HTR-8/SVneo (cell line): Measurements from ENCODE around the gene SLC44A2.

Source experiments
- DNase-seq: peaks from one replicate; pipeline ENCODE4 v3.0.0; 2011; ENCODE audit warnings: low spot score, mixed read lengths; ENCODE audit not compliant: insufficient read length
- FAIRE-seq: peaks from 2 replicates; lab custom pipeline; 2011; peaks lifted over from hg19 to GRCh38; lab: Jason Lieb, UNC

Gene SLC44A2

GRCh38 chr19:10625003-10625761 lies at the start of gene SLC44A2:
Gene SLC44A2, plus strand, starts transcription at chr19:10625553. Its CDS starts 81 bp downstream, at chr19:10625634.
- FAIRE-seq (no peak), DNase-seq (peak; percentile 54)

DNA sequence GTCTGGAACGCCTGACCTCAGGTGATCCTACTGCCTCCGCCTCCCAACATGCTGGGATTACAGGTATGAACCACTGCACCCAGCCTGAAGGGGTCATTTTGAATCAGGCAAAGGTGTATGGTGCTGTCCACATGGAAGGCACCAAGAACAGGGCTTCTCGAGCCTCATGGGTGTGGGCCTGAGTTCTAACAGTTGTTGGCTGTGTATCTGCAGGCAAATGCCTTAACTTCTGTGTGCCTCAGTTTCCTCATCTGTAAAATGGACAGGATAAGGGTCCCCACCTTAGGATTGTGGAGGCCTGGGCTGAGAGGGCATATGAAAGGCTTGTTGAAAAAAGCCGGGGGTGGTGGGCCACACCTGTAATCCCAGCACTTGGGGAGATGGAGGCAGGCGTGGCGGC lies 47.4 kb upstream of the SLC44A2 start:
- FAIRE-seq = no peak
- DNase-seq = no peak

- peak; percentile 26 for FAIRE-seq
- peak; percentile 81 for DNase-seq
Measured at GRCh38 chr19:10580979-10581631, 44.2 kb upstream of the SLC44A2 start.

DNA sequence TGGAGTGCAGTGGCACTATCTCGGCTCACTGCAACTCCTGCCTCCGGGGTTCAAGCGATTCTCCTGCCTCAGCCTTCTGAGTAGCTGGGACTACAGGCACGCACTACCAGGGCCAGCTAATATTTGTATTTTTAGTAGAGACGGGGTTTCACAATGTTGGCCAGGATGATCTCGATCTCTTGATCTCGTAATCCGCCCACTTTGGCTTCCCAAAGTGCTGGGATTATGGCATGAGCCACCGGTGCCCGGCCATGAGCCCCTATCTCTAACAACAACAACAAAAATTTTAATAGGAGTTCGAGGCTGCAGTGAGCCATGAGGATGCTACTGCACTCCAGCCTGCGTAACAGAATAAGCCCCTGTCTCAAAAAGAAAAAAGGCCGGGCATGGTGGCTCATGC lies 43.3 kb upstream of the SLC44A2 start:
- no peak for DNase-seq
- FAIRE-seq = no peak

GRCh38 chr19:10583036-10583776 lies 42.1 kb upstream of the SLC44A2 start:
- FAIRE-seq (no peak), DNase-seq (no peak)

- FAIRE-seq = no peak
- no peak for DNase-seq
Measured at GRCh38 chr19:10586396-10586795, 39.0 kb upstream of the SLC44A2 start.

GRCh38 chr19:10587022-10587838 lies 38.1 kb upstream of the SLC44A2 start, which contains the start of gene AP1M2:
Gene AP1M2, minus strand, starts transcription at chr19:10587312. Its CDS starts 81 bp downstream, at chr19:10587231.
- no peak for FAIRE-seq
- DNase-seq = no peak

DNA sequence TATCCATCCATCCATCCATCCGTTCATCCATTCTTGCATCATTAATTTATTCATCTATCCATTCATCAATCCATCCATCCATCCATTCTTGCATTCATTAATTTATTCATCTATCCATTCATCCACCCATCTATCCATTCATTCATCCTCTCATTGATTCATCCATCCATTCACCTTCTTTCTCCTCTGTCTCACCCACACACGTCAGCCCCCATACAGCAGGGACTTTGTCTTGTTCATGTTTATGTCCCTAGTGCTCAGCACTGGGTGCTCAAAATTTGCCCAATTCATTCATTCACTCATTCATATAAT lies 37.6 kb upstream of the SLC44A2 start:
- DNase-seq = no peak
- FAIRE-seq = no peak

- no peak for DNase-seq
- no peak for FAIRE-seq
Measured at GRCh38 chr19:10593148-10593547, 32.2 kb upstream of the SLC44A2 start.

GRCh38 chr19:10593820-10594637 lies 31.3 kb upstream of the SLC44A2 start:
- FAIRE-seq (no peak), DNase-seq (no peak)

DNA sequence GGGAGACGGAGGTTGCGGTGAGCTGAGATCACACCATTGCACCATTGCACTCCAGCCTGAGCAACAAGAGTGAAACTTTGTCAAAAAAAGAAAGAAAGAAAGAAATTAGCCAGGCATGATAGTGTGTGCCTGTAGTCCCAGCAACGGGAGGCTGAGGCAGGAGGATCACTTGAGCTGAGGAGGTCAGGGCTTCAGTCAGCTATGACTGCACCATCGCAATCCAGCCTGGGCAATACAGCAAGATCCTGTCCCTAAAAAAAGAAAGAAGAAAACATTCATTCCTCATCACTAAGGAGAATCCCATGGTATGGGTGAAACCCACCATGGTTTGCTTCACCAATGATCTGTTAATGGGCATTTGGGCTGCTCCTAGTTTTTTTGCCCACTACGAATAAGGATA lies 25.2 kb upstream of the SLC44A2 start:
- DNase-seq = no peak
- FAIRE-seq = no peak

- DNase-seq = no peak
Measured at GRCh38 chr19:10601999-10602329, 23.4 kb upstream of the SLC44A2 start.

DNA sequence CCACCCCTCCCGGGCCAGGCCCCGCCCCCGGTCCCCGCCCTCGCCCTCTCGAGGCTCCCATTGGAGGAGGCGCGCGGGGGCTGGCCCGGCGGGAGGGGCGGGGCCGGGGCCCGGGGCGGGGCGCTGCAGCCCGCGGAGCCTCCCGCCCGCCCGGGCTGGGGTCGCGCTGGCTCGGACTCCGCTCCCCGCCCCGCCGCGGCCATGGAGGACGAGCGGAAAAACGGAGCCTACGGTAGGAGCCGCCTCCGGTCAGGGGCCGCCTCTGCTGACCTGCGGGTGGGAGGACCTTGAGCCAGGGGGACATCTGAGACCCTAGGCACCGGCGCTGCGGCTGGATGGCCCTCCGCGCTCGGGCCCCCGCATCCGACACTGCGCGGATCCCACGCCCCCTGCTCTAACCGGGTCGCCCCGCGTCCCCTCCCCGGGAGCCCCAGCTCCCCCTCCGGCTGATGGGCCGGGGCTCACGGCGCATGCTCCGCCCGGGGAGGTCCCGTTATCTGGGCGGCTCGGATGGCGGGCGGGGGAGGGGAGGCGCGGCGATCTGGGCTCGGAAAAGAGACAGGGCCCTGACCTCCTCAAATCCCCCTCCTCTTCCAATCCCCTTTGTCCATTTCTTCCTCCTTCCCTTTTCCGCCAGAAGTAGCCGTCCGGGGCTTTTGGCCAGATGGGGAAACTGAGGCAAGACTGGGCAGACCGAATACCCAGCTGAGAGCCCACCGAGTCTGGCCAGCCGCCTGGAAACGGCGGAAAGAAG lies 22.8 kb upstream of the SLC44A2 start:
- DNase-seq (peak; percentile 91), FAIRE-seq (no peak)

More at GRCh38 chr19:10601999-10602329, 23.4 kb upstream of the SLC44A2 start:
- FAIRE-seq = no peak

DNA sequence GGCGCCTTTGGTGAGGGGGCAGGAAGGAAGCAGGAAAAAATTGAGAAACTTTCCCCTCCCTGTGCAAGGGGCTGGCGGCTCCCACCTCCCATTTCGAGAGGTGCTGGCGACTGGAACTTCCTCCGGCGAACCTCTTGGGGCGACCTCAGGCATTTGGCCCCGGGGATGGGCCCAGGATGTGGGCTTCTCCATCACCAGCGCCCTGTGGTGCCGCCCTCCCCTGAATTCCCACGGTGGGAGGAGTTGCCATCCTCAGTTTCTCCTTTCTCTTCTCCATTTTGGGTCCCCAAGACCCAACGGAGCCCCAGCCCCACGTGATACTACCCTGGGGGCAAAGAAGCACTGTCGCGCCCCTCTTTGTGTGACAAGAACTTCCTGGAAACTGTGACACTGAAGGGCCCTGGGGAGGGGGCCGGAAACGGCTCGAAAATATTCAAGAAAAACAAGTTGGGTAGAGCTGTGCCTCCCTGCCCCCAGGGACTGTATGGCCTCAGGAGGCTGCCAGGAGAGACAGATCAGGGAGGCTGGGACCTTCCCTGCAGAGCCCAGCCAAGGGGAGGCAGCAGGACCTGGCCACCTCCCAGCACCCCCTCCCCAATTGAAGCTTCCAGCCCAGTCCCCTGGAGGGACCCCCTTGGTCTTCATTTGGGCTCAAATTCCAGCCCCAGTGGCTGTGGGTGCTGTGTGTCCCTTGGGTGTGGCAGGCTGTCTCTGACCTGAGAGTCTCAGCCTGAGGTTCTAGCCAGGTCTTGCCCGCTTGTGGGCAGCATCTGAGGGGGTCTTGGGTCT lies 22.1 kb upstream of the SLC44A2 start:
- no peak for DNase-seq
- FAIRE-seq = no peak

DNA sequence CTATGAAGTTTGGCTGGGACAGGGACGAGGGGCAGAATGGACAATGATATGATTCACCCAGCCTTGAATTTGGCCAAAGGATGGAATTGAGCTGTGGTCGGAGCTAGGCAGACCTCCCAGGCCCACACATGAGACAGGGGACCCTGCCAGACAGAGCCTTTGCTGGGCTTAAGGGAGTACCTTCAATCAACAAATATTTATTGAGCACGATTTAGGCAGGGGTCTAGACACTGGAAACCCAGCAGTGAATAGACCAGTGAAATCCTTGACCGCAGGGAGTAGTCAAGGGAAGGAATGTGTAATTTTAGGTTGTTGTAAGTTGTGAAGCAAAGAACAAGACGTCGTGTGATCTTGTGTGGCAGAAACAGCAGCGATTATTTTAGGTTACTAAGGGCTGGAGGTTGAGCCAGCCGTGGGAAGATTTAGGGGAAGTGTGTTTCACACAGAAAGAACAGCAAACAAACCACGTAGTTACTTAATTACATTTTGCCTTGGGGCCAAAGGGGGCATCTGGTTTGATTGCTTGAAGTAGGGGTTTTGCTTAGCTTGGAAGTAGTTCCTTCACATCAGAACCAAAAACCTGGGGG lies 21.4 kb upstream of the SLC44A2 start:
- no peak for DNase-seq
- FAIRE-seq = no peak

- FAIRE-seq (no peak), DNase-seq (no peak)
Measured at GRCh38 chr19:10604460-10604980, 20.8 kb upstream of the SLC44A2 start.

GRCh38 chr19:10611907-10612306 lies 13.4 kb upstream of the SLC44A2 start:
- no peak for DNase-seq
- FAIRE-seq = no peak
